SK-N-SH (cell line): ENCODE data around the gene INPP5A. TPM values are rescaled to one million over a fixed set of nuclear protein-coding genes. Genes with fewer than 3 reads are reported as not detected.
A peak's percentile ranks its signal among the peaks of the same experiment; 100 is the strongest.

Source experiments
- CTCF ChIA-PET: fragments of 300-600, 350-600 bp; formaldehyde crosslinking; extraction: SDS; loops from one replicate; lab custom pipeline; 2021; lab: Yijun Ruan, JAX
- POLR2A ChIA-PET: fragments of 350-600 bp; sonication (Branson Sonifier 250); formaldehyde crosslinking; extraction: SDS; loops from one replicate; lab custom pipeline; 2020; ENCODE audit warnings: antibody characterized with exemption, inconsistent platforms; lab: Yijun Ruan, JAX
- DNase-seq: peaks from one replicate; pipeline ENCODE4 v3.0.0; 2012
- H2AFZ ChIP-seq: fragments of 200-600 bp; sonication (generic); 2 replicates; pipeline ENCODE4 v1.8.1; 2016; ENCODE audit warnings: antibody characterized with exemption, mild to moderate bottlenecking, low read depth
- H3F3A ChIP-seq: fragments of 200-600 bp; sonication (generic); replicated peaks from 2 replicates; pipeline ENCODE3; 2016; ENCODE audit warnings: antibody characterized with exemption, mild to moderate bottlenecking; ENCODE audit not compliant: insufficient read depth
- H3K27ac ChIP-seq, 2 experiments: fragments of 200-500 bp in 1 of 2; fragments of 200-600 bp in 1 of 2; sonication (Bioruptor generic) in 1 of 2; sonication (generic), shearing (Covaris generic) in 1 of 2; 2 replicates each; pipeline versions ENCODE4 v1.5.1 to v1.6.1; 2014 to 2016; ENCODE audit warnings: low read depth in 2 of 2, inconsistent platforms in 1 of 2, low read length in 1 of 2, mild to moderate bottlenecking in 1 of 2, mixed read lengths in 1 of 2
- H3K27me3 ChIP-seq: fragments of 200-600 bp; sonication (generic), shearing (Covaris generic); 2 replicates; pipeline ENCODE4 v1.6.1; 2016; ENCODE audit warnings: mixed run types; ENCODE audit not compliant: insufficient read depth
- H3K36me3 ChIP-seq, 2 experiments: fragments of 200-500 bp in 1 of 2; fragments of 200-600 bp in 1 of 2; sonication (Bioruptor generic) in 1 of 2; sonication (generic) in 1 of 2; replicated peaks in 1 of 2; 2 replicates each; pipeline versions ENCODE3 to v1.5.1; 2014 to 2016; ENCODE audit warnings: low read length in 1 of 2, mild to moderate bottlenecking in 1 of 2; ENCODE audit not compliant: insufficient read depth in 2 of 2, control insufficient read depth in 1 of 2
- H3K4me1 ChIP-seq, 2 experiments: fragments of 200-500 bp in 1 of 2; fragments of 200-600 bp in 1 of 2; sonication (Bioruptor generic) in 1 of 2; sonication (generic), shearing (Covaris generic) in 1 of 2; 2 replicates each; pipeline versions ENCODE4 v1.5.1 to v1.6.1; 2014 to 2016; ENCODE audit warnings: low read depth in 1 of 2, low read length in 1 of 2, mixed run types in 1 of 2; ENCODE audit not compliant: insufficient read depth in 2 of 2, control insufficient read depth in 1 of 2
- H3K4me2 ChIP-seq: fragments of 200-600 bp; sonication (generic), shearing (Covaris generic); 2 replicates; pipeline ENCODE4 v1.6.1; 2017; ENCODE audit warnings: mixed run types
- H3K4me3 ChIP-seq, 2 experiments: fragments of 200-500 bp in 1 of 2; fragments of 200-600 bp in 1 of 2; sonication (Bioruptor generic) in 1 of 2; sonication (generic), shearing (Covaris generic) in 1 of 2; 2 replicates each; pipeline versions ENCODE4 v1.5.1 to v1.8.1; 2014 to 2016; ENCODE audit warnings: low read depth in 2 of 2, inconsistent platforms in 1 of 2, low read length in 1 of 2, mild to moderate bottlenecking in 1 of 2, mixed read lengths in 1 of 2, moderate library complexity in 1 of 2
- H3K79me2 ChIP-seq: fragments of 200-600 bp; sonication (generic); 2 replicates; pipeline ENCODE4 v1.8.1; 2017; ENCODE audit warnings: mild to moderate bottlenecking; ENCODE audit not compliant: insufficient read depth
- H3K9ac ChIP-seq: fragments of 200-600 bp; sonication (generic); 2 replicates; pipeline ENCODE4 v1.6.1; 2017; ENCODE audit warnings: mixed run types
- H3K9me2 ChIP-seq: fragments of 200-600 bp; sonication (generic); 2 replicates; pipeline ENCODE4 v1.6.1; 2017; ENCODE audit warnings: mixed run types
- H3K9me3 ChIP-seq: fragments of 200-600 bp; sonication (generic); 2 replicates; pipeline ENCODE4 v1.6.1; 2017; ENCODE audit warnings: mixed run types, mild to moderate bottlenecking, moderate library complexity
- H4K20me1 ChIP-seq: fragments of 200-600 bp; sonication (generic); 2 replicates; pipeline ENCODE4 v1.6.1; 2017; ENCODE audit warnings: mild to moderate bottlenecking, mixed run types; ENCODE audit not compliant: insufficient read depth
- CHD2 ChIP-seq: fragments of 150-350 bp; IDR thresholded peaks from 2 replicates; pipeline ENCODE4 v1.6.1; 2018; ENCODE audit warnings: low read length; ENCODE audit not compliant: partially characterized antibody
- ELF1 ChIP-seq: IDR thresholded peaks from 2 replicates; pipeline ENCODE4 v1.4.0; 2012
- EP300 ChIP-seq, 2 experiments: IDR thresholded peaks; 2 replicates each; pipeline versions ENCODE4 v1.4.0 to v1.6.1; 2012; ENCODE audit warnings: borderline replicate concordance in 1 of 2, low read depth in 1 of 2, low read length in 1 of 2
- EZH2phosphoT487 ChIP-seq: fragments of 200-600 bp; sonication (generic); IDR thresholded peaks from 2 replicates; pipeline ENCODE4 v1.6.1; 2017; ENCODE audit warnings: low read depth, mixed run types, mild to moderate bottlenecking, antibody characterized with exemption, moderate library complexity, borderline replicate concordance
- FOXJ3 ChIP-seq: sonication (generic); formaldehyde crosslinking; IDR thresholded peaks from 2 replicates; pipeline ENCODE4 v1.5.1; 2020; ENCODE audit warnings: mild to moderate bottlenecking, missing genetic modification reagents
- FOXM1 ChIP-seq: IDR thresholded peaks from 2 replicates; pipeline ENCODE4 v1.4.0; 2012; ENCODE audit warnings: low read depth, mild to moderate bottlenecking
- MEF2A ChIP-seq: IDR thresholded peaks from 2 replicates; pipeline ENCODE4 v1.4.0; 2012; ENCODE audit warnings: low read depth, borderline replicate concordance
- RXRA ChIP-seq: IDR thresholded peaks from 2 replicates; pipeline ENCODE4 v1.4.0; 2012; ENCODE audit warnings: low read depth, mild to moderate bottlenecking, borderline replicate concordance
- SIN3A ChIP-seq: IDR thresholded peaks from 2 replicates; pipeline ENCODE4 v1.6.1; 2012; ENCODE audit warnings: low read depth, mild to moderate bottlenecking, low read length, moderate library complexity, borderline replicate concordance
- TCF12 ChIP-seq: IDR thresholded peaks from 2 replicates; pipeline ENCODE4 v1.4.0; 2012
- YY1 ChIP-seq: IDR thresholded peaks from 2 replicates; pipeline ENCODE4 v1.4.0; 2012; ENCODE audit warnings: low read depth, mild to moderate bottlenecking
- WGBS: methylation state at CpG from one replicate; pipeline ENCODE4 v1.1.6; 2017; ENCODE audit warnings: low lambda C conversion rate; 5-methylcytosine and 5-hydroxymethylcytosine counted together
- polyA plus RNA-seq, 3 experiments: library from polyadenylated mRNA; depleted of rRNA; stranded (reverse); fragments of >200 nt; gene quantifications; 2 replicates each; pipeline ENCODE4 v1.2.3, GENCODE V29; 2012
- TF ChIP-seq, protein P1 (sequence below): IDR thresholded peaks from 2 replicates; pipeline ENCODE4 v1.4.0; 2012; ENCODE audit warnings: low read depth, borderline replicate concordance
- TF ChIP-seq, protein P2 (sequence below): fragments of 150-350 bp; IDR thresholded peaks from 2 replicates; pipeline ENCODE4 v1.6.1; 2016; ENCODE audit warnings: mild to moderate bottlenecking, low read depth, low read length
- TF ChIP-seq, protein P3 (sequence below): fragments of 200-600 bp; sonication (generic); IDR thresholded peaks from 2 replicates; pipeline ENCODE4 v1.6.1; 2017; ENCODE audit warnings: antibody characterized with exemption, mild to moderate bottlenecking, moderate library complexity
- TF ChIP-seq, protein P4 (sequence below): IDR thresholded peaks from 2 replicates; pipeline ENCODE4; 2012

INPP5A gene
- polyA plus RNA-seq, 1 of the 3 experiments (the other 2 are of a cell fraction), result 12.0 TPM

DNA sequence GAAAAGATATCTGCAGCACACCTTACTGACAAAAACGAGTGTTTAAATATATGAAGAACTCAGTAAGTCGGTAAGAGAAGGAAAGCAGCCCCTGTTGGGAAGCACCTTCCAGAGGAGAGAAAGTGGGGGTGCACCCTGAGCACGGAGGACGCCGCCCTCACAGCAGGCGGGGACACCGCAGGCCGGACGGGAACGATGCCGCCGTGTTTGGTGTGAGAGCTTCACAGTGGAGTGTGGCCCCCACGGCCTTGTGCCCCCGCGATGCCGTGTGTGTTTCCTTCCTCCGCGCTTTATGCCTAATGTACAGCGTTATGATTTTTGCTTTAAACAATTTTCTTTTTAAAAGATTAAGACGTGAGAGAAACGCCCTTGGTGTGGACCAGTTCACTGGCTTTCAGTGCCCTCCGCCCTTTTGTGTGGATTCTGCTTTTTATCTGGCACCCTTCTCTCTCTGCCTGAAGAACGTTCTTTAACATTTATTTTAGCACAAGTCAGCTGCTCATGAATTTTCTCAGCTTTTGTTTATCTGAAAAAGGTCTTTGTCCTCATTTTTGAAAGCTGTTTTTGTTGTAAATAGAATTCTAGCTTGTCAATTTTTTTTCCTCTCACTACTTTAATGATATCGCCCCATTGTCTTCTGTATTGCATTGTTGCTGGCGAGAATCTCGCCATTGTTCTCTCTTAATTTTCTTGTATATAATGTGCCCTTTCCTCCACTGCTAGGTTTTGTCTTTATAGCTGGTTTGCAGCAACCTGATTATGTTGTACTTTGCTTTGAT is 110.7 kb downstream of the INPP5A start:
- ChIA-PET CTCF (interaction anchor here (0.5 to 1.9 kb wide), 3 partner anchors 10 to 259 kb away, joined by 3 to 4 read pairs (median 3); no protein-coding TSS in a partner anchor), POLR2A (interaction anchor here (0.6 kb wide), 1 partner anchor 391 kb away, joined by 4 read pairs; no protein-coding TSS in a partner anchor)
- Histone ChIP-seq H3K27ac (peak overlapping the region in 1 of 2 experiments; percentile 92; a peak in 2 of 4 replicates), H4K20me1 (no peaks in the 10 kb centered on the region), H3K4me3 (no peak overlapping the region), H3K27me3 (no peaks in the 10 kb centered on the region), H3K9me3 (no peaks in the 10 kb centered on the region), H3K79me2 (no peaks in the 10 kb centered on the region), H3K9ac (no peak overlapping the region), H3K4me2 (no peak overlapping the region), H3F3A (no peaks in the 10 kb centered on the region), H3K36me3 (peaks cover 0 to 2% of the 10 kb centered on the region in 2 experiments), H2AFZ (no peak overlapping the region), H3K9me2 (no peaks in the 10 kb centered on the region), H3K4me1 (peaks cover 0 to 24% of the 10 kb centered on the region in 2 experiments; a peak in 2 of 4 replicates)
- no peak for TF ChIP-seq TCF12
- WGBS, result 91% methylated on average over 26 of the region's 26 CpGs
- no peak for DNase-seq

DNA sequence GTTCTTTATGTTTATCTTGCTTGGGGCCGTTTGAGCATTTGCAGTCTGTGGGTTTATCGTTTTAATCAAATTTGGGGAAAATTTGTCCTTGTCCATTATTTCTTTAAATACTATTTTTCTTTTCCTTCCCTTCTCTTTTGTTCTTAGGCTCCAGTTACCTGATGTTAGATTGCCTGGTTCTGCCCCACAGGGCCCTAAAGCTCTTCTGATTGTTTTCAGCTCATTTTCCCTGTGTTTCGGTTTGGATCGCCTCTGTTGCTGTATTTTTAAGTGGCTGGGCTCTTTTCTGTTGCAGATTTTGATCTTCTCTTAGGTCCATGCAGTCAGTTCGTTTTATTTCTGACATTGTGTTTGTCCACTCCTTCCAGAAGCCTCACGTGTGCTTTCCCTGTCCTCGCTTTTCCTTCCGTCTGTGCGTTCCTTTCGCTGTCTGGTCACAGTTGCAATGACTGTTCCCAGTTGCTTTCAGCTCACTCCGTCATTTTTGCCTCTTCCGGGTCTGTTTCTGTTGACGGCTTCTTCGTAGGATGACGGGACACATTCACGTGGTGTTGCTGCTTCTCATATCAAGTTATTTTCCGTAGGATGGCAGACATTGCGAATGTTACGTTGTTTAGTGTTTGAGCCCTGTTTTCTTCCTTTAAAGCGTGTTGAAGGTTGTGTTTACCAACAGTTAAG is 111.4 kb downstream of the INPP5A start:
- H3K27me3 ChIP-seq, result no peaks in the 10 kb centered on the region

More for the DNA sequence above, 111.4 kb downstream of the INPP5A start:
- Histone ChIP-seq H3K36me3 (peaks cover 0 to 2% of the 10 kb centered on the region in 2 experiments), H3K9me3 (no peaks in the 10 kb centered on the region), H2AFZ (no peak overlapping the region), H3K79me2 (no peaks in the 10 kb centered on the region), H3K9ac (no peak overlapping the region), H3K4me2 (no peak overlapping the region), H3F3A (no peaks in the 10 kb centered on the region), H3K4me1 (peaks cover 0 to 19% of the 10 kb centered on the region in 2 experiments; a peak in 2 of 4 replicates), H4K20me1 (no peaks in the 10 kb centered on the region), H3K4me3 (no peak overlapping the region), H3K9me2 (no peaks in the 10 kb centered on the region), H3K27ac (peak overlapping the region in 1 of 2 experiments; percentile 92; a peak in 2 of 4 replicates)
- CTCF ChIA-PET, result interaction anchor here (0.5 to 1.9 kb wide), 4 partner anchors 10 to 258 kb away, joined by 3 to 4 read pairs (median 3); no protein-coding TSS in a partner anchor
- WGBS, result 84% methylated on average over 20 of the region's 20 CpGs
- DNase-seq, result peak; percentile 64
- TF ChIP-seq ELF1 (no peak), CHD2 (no peak), FOXM1 (no peak), EP300 (IDR thresholded peaks at IDR 0.05; ENCODE audit: borderline replicate concordance in 1 of 2, low read depth in 1 of 2, low read length in 1 of 2) (no peak), EZH2phosphoT487 (no peak), SIN3A (no peak), FOXJ3 (no peak), RXRA (no peak), MEF2A (no peak), YY1 (no peak)
- TF ChIP-seq, protein P1, sequence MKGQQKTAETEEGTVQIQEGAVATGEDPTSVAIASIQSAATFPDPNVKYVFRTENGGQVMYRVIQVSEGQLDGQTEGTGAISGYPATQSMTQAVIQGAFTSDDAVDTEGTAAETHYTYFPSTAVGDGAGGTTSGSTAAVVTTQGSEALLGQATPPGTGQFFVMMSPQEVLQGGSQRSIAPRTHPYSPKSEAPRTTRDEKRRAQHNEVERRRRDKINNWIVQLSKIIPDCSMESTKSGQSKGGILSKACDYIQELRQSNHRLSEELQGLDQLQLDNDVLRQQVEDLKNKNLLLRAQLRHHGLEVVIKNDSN, result no peak
- TF ChIP-seq, protein P2, sequence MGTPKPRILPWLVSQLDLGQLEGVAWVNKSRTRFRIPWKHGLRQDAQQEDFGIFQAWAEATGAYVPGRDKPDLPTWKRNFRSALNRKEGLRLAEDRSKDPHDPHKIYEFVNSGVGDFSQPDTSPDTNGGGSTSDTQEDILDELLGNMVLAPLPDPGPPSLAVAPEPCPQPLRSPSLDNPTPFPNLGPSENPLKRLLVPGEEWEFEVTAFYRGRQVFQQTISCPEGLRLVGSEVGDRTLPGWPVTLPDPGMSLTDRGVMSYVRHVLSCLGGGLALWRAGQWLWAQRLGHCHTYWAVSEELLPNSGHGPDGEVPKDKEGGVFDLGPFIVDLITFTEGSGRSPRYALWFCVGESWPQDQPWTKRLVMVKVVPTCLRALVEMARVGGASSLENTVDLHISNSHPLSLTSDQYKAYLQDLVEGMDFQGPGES, result no peak
- TF ChIP-seq, protein P3, sequence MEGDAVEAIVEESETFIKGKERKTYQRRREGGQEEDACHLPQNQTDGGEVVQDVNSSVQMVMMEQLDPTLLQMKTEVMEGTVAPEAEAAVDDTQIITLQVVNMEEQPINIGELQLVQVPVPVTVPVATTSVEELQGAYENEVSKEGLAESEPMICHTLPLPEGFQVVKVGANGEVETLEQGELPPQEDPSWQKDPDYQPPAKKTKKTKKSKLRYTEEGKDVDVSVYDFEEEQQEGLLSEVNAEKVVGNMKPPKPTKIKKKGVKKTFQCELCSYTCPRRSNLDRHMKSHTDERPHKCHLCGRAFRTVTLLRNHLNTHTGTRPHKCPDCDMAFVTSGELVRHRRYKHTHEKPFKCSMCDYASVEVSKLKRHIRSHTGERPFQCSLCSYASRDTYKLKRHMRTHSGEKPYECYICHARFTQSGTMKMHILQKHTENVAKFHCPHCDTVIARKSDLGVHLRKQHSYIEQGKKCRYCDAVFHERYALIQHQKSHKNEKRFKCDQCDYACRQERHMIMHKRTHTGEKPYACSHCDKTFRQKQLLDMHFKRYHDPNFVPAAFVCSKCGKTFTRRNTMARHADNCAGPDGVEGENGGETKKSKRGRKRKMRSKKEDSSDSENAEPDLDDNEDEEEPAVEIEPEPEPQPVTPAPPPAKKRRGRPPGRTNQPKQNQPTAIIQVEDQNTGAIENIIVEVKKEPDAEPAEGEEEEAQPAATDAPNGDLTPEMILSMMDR, result no peak
- TF ChIP-seq, protein P4, sequence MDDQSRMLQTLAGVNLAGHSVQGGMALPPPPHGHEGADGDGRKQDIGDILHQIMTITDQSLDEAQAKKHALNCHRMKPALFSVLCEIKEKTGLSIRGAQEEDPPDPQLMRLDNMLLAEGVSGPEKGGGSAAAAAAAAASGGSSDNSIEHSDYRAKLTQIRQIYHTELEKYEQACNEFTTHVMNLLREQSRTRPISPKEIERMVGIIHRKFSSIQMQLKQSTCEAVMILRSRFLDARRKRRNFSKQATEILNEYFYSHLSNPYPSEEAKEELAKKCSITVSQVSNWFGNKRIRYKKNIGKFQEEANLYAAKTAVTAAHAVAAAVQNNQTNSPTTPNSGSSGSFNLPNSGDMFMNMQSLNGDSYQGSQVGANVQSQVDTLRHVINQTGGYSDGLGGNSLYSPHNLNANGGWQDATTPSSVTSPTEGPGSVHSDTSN, result no peak
- POLR2A ChIA-PET, result no interaction called here
